NOMO-1 treated with dmso at 0.1 percent for 144 hours (cell line): Measurements from ENCODE around the gene CALR.
"Not testable (repeated sequence)": the region's sequence is repeated elsewhere in the genome, so short reads cannot be mapped to it uniquely, and the experiment has no call there.

Experiments
- DNase-seq: peaks from one replicate; lab custom pipeline; 2025; ENCODE audit not compliant: unreplicated experiment; lab: John Stamatoyannopoulos, UW

Gene CALR

DNA sequence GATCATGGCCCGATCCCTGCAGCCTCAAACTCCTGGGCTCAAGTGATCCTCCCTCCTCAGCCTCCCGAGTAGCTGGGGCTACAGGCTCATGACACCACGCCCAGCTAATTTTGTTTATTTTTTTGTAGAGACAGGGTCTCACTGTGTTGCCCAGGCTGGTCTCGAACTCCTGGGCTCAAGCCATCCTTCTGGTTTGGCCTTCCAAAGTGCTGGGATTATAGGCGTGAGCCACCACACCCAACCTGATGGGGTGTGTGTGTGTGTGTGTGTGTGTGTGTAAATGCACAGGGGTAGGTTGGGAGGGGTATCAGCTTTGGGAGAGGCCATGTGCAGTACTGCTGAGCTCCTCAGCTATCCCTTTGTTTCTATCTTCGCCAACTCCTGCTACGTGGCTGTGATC, 37.7 kb downstream of the CALR start:
- not testable (repeated sequence) for DNase-seq

DNA sequence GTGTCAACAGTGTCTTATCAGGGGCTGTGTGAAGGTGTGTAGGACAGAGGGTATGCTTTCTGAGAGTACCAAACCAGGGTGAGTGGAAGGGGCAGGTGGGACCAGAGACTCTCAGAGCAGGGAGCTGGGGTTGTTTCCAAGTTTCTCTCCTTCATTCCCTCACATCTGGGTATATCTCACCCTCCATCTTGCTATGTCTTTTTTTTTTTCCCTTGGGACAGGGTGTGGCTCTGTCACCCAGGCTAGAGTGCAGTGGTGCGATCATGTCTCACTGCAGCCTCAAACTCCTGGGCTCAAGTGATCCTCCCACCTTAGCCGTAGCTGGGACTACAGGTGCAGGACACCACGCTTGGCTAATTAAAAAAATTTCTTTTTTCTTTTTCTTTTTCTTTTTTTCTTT, 41.6 kb downstream of the CALR start:
- no peak for DNase-seq

DNA sequence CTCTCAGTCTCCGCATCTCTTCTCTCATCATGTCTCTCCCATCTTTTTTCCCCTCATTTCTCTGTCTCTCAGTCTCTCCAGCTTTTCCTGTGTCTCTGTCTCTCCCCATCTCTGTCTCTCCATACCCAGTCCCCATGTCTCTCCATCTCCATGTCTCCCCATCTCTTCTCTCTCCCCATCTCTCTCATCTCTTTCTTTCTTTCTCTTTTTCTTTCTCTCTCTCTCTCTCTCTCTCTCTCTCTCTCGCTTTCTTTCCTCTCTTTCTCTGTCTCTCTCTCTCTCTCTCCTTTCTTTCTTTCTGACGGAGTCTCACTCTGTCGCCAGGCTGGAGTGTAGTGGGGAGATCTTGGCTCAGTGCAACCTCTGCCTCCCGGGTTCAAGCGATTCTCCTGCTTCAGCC, 44.2 kb downstream of the CALR start:
- no peak for DNase-seq

DNA sequence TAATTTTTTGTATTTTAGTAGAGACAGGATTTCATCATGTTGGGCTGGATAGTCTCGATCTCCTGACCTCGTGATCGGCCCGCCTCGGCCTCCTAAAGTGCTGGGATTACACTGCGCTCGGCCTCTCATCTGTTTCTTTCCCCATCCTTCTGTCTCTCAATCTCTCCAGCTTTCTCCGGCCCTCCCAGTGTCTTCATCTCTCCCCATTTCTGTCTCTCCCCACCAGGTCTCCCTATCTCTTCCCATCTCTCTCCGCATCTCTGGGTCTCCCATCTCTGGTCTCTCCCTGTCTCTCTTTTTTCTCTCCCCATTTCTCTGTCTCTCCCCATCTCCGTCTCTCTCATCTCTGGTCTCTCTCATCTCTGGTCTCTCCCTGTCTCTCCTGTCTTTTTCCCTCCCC, 44.7 kb downstream of the CALR start:
- DNase-seq = no peak

DNA sequence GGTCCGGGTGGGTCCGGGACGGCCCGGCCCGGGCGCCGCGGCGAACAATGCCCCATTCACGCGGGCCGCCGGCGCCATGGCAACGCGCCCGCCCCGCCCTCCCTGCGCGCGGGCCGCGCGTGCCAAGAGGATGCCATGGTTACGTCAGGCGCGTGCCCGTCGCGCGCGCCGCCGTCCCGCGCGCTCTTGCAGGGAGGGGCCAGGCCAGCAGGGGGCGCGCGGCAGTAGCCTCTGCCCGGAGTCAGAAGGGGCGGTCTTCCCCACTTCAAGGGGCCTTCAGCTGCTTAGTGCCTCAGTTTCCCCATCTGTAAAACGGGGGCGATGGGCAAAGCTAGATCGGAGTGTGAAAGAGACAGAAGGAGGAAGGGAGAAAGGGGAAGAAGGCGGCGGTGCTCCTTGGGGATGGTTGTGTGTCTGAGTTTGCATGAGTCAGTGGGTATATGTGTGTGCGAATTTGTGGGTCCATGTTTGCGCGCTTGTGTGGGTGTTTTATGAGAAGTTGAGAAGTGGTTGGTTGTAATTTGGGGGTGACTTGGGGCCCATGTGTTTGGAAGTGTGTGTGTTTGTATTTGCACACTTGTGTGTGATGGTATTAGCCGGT, 45.2 kb downstream of the CALR start:
- peak; percentile 48 for DNase-seq

DNA sequence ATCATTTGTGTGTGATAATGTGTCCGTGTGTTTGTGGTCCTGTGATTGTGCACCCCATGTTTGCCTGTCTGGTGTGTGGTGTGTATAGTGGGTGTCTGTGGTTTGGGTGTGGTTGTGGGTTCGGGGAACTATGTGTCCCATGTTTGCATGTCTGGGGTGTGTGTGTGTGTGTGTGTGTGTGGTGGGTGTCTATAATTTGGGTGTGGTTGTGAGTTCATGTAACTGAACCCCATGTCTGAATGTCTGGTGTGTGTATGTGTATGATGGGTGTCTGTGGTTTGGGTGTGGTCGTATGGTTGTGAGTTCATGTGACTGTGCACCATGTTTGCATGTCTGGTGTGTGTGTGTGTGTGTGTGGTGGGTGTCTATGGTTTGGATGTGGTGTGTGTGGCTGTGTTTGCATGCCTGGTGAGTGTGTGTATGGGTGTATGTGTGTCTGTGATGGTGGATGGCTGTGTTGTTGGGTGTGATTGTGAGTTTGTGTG, 45.8 kb downstream of the CALR start:
- DNase-seq = no peak

DNA sequence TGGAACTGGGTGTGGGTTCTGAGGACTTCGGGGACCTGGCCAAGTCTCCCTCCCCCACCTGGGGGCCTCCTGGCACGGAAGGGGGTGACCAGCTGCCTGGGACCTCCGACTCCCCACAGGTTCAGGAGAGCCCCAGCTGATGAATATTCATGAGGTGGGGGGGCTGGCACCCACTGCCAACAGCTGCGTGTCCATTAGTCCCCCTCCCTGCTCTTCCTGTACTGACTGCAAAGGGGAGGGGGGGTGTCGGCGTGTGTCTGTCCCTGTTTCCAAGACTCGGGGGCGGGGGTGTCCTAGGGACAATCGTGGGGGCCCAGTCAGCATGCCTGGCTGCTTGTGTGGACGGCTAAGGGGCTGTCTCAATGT, 46.3 kb downstream of the CALR start:
- no peak for DNase-seq

DNA sequence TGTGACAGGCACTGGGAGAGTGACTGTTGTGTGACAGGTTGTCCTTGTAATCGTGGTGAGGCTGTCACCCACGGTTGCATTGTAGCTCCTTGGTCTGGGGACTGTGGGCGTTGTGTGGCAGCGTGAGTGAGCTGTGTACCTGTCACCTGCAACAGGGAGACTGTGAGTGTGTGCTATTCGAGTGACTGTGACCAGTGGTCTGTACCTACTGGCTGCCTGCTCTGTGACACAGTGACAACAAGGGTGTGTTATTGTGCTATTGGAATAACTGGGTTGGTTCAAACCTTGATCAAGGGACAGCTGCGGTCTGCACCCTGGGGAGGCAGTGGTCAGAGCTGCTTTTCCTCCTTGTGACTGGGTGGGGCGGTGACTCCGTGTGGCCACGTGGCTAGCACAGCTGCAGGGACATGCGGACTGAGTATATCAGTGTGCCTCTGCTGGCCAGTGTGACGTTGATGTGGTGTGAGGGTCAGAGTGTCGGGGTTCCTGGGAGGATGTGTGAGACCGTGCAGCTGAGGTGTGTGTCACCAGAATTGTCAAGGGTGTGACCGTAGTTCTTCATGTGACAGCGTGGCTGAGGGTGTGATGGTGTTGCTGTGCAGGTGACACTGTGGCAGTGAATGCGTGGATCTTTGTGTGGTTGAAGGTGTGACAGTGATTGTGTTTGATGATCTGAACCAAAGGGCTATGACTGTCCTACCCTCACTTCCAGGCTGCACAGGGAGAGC, 46.8 kb downstream of the CALR start:
- DNase-seq = no peak

DNA sequence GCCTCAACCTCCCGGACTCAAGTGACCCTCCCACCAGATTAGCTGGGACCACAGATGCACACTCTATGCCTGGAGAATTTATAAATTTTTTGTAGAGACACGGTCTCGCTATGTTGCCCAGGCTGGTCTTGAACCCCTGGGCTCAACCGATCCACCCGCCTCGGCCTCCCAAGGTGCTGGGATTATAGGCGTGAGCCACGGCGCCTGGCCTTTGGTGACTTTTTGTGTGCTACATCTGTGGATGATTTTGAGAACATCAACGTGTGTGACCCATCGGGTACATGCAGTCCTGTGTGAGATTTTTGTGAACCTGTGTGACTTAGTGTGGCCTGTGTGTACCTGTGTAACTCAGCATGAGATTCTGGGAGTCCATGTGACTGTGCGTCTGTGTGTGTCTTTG, 48.3 kb downstream of the CALR start:
- DNase-seq = no peak

DNA sequence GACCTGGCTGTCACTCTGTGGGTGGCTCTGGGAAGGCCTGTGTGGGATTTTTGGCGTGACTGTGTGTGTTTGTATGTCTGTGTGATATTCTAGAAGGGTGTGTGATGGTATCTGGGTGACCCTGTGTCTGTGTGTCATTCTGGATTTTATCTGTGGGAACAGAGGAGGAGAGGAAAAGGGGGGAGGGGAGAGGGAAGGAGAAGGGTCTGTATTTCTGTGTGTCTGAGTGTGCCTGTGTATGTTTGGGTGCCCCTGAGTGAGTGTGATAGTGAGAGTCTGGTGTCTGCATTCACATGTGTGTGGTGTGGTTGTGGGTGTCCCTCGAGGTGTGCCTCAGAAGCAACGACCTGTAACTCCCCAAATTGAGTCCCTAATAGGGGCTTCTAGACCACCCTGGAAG, 48.8 kb downstream of the CALR start:
- no peak for DNase-seq

DNA sequence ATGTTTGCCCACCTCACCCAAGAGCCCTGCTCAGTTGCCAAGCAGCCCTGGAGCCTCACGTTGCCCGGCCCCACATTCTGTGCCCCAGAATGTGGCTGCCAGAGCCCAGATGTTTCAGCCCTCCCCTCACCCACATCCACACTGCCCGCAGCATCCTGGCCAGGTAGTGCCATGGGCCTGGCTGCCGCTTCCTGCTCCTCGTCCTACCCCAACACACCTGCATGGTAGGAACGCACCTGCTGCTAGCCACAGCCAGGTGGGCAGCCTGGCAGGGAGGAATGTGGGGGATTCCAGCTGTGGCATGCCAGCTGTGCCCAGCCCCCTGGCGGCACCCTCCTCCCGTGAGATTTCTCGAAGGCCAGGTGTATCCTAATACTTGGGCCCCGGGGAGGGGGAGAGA, 49.4 kb downstream of the CALR start:
- DNase-seq = no peak

DNA sequence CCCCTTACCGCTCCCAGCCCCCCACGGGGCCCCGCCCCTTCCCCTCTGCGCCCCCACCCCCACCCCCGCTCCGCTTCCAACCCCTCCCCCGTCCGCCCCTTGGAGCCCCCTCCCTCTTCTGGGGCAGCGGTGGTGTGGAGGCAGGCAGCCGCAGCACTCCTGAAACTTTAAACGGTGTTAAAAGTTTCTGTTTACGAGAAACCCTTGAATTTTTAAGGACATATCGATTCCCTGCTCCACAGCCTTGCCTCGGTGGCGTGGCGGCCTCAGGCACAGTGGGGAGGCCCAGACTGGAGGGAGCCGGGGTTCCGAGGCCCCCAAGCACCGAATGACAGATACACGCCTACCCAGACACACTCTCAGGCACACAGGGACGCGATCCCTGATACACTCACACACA, 52.0 kb downstream of the CALR start:
- DNase-seq = no peak

DNA sequence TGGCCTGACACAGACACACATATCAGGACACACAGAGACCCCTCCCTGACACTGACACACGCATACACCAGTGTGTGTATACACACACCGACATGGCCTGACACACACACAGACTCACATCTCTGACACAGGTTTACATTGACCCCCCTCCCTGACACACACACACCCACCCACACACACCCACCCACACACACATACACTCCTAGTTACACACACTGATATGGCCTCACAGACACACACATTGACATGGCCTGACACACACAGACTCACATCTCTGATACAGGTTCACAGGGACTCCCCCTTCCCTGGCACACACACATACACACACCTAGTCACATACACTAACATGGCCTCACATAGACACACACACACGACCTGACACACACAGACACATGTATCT, 52.4 kb downstream of the CALR start:
- DNase-seq = no peak

DNA sequence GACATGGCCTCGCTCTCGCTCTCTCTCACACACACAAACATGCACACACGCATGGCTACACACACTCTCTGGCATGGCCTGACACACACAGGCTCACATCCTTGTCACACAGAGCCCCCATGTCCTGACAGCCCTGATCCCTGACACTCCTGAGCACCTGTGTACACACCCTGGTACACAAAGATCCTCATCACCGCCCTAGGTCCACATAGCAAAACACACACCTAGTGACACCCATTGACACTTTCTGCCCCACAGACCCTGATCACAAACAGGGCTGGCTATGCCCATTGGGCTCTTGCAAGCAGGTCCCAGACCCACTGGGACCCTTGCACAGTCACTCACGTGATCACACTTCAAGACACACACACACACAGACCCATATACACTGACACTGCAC, 52.9 kb downstream of the CALR start:
- no peak for DNase-seq

DNA sequence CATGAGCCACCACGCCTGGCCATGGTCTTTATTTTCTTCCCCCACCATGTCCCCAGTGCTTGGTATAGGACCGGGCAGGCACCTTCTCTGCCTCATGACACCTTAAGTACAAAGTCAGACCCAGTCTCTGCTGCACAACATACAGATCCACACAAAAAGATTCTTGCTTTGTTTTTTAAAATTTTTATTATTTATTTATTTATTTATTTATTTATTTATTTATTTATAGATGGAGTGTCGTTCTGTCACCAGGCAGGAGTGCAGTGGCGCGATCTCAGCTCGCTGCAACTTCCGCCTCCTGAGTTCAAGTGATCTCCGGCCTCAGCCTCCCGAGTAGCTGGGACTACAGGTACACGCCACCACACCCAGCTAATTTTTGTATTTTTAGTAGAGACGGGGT, 54.3 kb downstream of the CALR start:
- no peak for DNase-seq

DNA sequence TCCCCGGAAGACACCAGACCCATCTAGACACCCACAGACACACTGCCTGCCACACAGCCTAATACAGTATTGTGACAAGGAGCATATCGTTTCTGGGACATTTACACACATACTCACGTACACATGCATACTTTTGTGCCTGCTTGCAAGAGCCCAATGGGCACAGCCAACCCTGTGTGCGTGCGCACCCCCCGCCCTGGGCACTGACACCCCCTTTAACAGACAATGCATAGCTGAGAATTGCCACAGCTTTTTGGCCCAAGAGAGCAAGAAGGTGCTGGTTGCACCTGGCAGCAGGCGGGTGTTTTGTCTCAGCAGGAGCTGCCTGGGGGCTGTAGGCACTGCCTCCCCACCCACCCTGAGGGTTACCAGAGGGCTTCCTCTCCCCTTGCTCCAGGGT, 55.2 kb downstream of the CALR start:
- no peak for DNase-seq
